Endothelial cell of umbilical vein (primary cell): ENCODE results near the gene SH3TC2. TPM values are rescaled to one million over a fixed set of nuclear protein-coding genes. Genes with fewer than 3 reads are reported as not detected.

Experiments
- BruUV-seq: library from RNA; stranded (reverse); fragments of 400-500 nt; replicated peaks from 2 replicates; lab custom pipeline; 2021; lab: Mats Ljungman, UMichigan
- CTCF ChIA-PET: fragments of 300-600, 350-600 bp; sonication (Branson Sonifier 250); formaldehyde crosslinking; loops from one replicate; lab custom pipeline; 2021; ENCODE audit warnings: antibody characterized with exemption, inconsistent platforms; lab: Charles Lee
- POLR2A ChIA-PET: fragments of 300-600, 350-600 bp; sonication (Branson Sonifier 250); formaldehyde crosslinking; loops from one replicate; lab custom pipeline; 2021; ENCODE audit warnings: antibody characterized with exemption, inconsistent platforms; lab: Charles Lee
- DNase-seq: peaks from one replicate; pipeline ENCODE4 v3.0.0-alpha.2; 2011; ENCODE audit warnings: low read depth, low spot score
- FAIRE-seq: peaks from 2 replicates; lab custom pipeline; 2011; peaks lifted over from hg19 to GRCh38; lab: Jason Lieb, UNC
- H2AFZ ChIP-seq: 2 replicates; pipeline ENCODE4 v1.6.0; 2012; ENCODE audit warnings: low read depth, low read length, control low read depth, inconsistent platforms
- H3K27ac ChIP-seq: 2 replicates; pipeline ENCODE4 v1.5.1; 2011; ENCODE audit warnings: low read depth, mild to moderate bottlenecking, control low read depth, low read length, moderate library complexity; ENCODE audit not compliant: insufficient read depth
- H3K27me3 ChIP-seq, 2 experiments: 2 replicates each; pipeline versions ENCODE4 v1.6.0 to v1.6.1; 2011; ENCODE audit warnings: low read length in 2 of 2, mixed read lengths in 1 of 2; ENCODE audit not compliant: control insufficient read depth in 2 of 2, insufficient read depth in 2 of 2
- H3K36me3 ChIP-seq, 2 experiments: 2 replicates in 1 of 2; 3 replicates in 1 of 2; pipeline ENCODE4 v1.5.1; 2011; ENCODE audit warnings: low read length in 2 of 2, mild to moderate bottlenecking in 1 of 2, moderate library complexity in 1 of 2; ENCODE audit not compliant: control insufficient read depth in 2 of 2, insufficient read depth in 2 of 2; ENCODE audit errors: extremely low read depth in 1 of 2
- H3K4me1 ChIP-seq: 3 replicates; pipeline ENCODE4 v1.5.1; 2011; ENCODE audit warnings: mild to moderate bottlenecking, low read length; ENCODE audit not compliant: control insufficient read depth, insufficient read depth; ENCODE audit errors: extremely low read depth
- H3K4me2 ChIP-seq: 2 replicates; pipeline ENCODE4 v1.6.1; 2011; ENCODE audit warnings: low read length, control low read depth, mixed read lengths; ENCODE audit not compliant: insufficient read depth
- H3K4me3 ChIP-seq, 3 experiments: fragments of 200-600 bp in 1 of 3; sonication (generic), shearing (Covaris generic) in 1 of 3; replicated peaks in 1 of 3; 2 replicates each; pipeline ENCODE4 v1.5.1; 2011 to 2016; ENCODE audit warnings: control low read depth in 3 of 3, low read length in 3 of 3, mild to moderate bottlenecking in 2 of 3, inconsistent platforms in 1 of 3, low read depth in 1 of 3, moderate library complexity in 1 of 3; ENCODE audit not compliant: insufficient read depth in 1 of 3
- H3K79me2 ChIP-seq: 2 replicates; pipeline ENCODE4 v1.6.0; 2012; ENCODE audit warnings: low read length, inconsistent platforms; ENCODE audit not compliant: control insufficient read depth, insufficient read depth
- H3K9ac ChIP-seq: replicated peaks from 2 replicates; pipeline ENCODE3; 2011; ENCODE audit warnings: low read length, control low read depth; ENCODE audit not compliant: insufficient read depth; ENCODE audit errors: extremely low read depth
- H3K9me1 ChIP-seq: replicated peaks from 3 replicates; pipeline ENCODE4 v1.6.0; 2011; ENCODE audit warnings: mild to moderate bottlenecking, low read length; ENCODE audit not compliant: control insufficient read depth, insufficient read depth; ENCODE audit errors: extremely low read depth
- H3K9me3 ChIP-seq: replicated peaks from 2 replicates; pipeline ENCODE4 v1.5.1; 2012; ENCODE audit warnings: low read length, inconsistent platforms; ENCODE audit not compliant: control insufficient read depth, insufficient read depth
- H4K20me1 ChIP-seq: replicated peaks from 2 replicates; pipeline ENCODE3; 2011; ENCODE audit warnings: mild to moderate bottlenecking, low read length; ENCODE audit not compliant: control insufficient read depth, insufficient read depth; ENCODE audit errors: extremely low read depth
- CTCF ChIP-seq, 2 donors: IDR thresholded peaks; 1 replicate in 1 of 2; 2 replicates in 1 of 2; pipeline ENCODE4 v1.5.1; 2011; ENCODE audit warnings: low read length in 2 of 2, mild to moderate bottlenecking in 2 of 2, moderate library complexity in 2 of 2, control low read depth in 1 of 2, inconsistent platforms in 1 of 2, low read depth in 1 of 2; ENCODE audit not compliant: insufficient read depth in 1 of 2; ENCODE audit errors: extremely low read depth in 1 of 2
- EZH2 ChIP-seq: IDR thresholded peaks from 2 replicates; pipeline ENCODE4 v1.6.1; 2012; ENCODE audit warnings: borderline replicate concordance, low read depth, mild to moderate bottlenecking, moderate library complexity, low read length, inconsistent platforms; ENCODE audit not compliant: severe bottlenecking
- FOS ChIP-seq: IDR thresholded peaks from 2 replicates; pipeline ENCODE4 v1.6.1; 2011; ENCODE audit warnings: mild to moderate bottlenecking, low read length, moderate library complexity, borderline replicate concordance; ENCODE audit not compliant: insufficient read depth
- GATA2 ChIP-seq: IDR thresholded peaks from 2 replicates; pipeline ENCODE4 v1.7.0; 2011; ENCODE audit warnings: low read depth, mild to moderate bottlenecking, moderate library complexity, mixed read lengths, low read length; ENCODE audit not compliant: insufficient read length, insufficient read depth
- JUN ChIP-seq: IDR thresholded peaks from 2 replicates; pipeline ENCODE4 v1.6.1; 2011; ENCODE audit warnings: borderline replicate concordance, low read depth; ENCODE audit not compliant: insufficient read length, insufficient read depth
- MAX ChIP-seq: IDR thresholded peaks from 2 replicates; pipeline ENCODE4 v1.6.1; 2011; ENCODE audit not compliant: insufficient read depth, insufficient read length
- MYC ChIP-seq: IDR thresholded peaks from one replicate; pipeline ENCODE4 v1.6.1; 2011; ENCODE audit warnings: mild to moderate bottlenecking, low read depth, low read length
- POLR2A ChIP-seq: IDR thresholded peaks from 2 replicates; pipeline ENCODE4 v1.6.1; 2012; ENCODE audit warnings: low read depth, mild to moderate bottlenecking, control low read depth, low read length
- POLR2AphosphoS5 ChIP-seq: IDR thresholded peaks from 2 replicates; pipeline ENCODE4 v1.6.1; 2012; ENCODE audit warnings: low read depth, mild to moderate bottlenecking, control low read depth, low read length, moderate library complexity; ENCODE audit not compliant: insufficient read depth
- dilution Hi-C: fragments of 300-500 bp; cut with MboI; formaldehyde crosslinking; loops from one replicate; pipeline ENCODE4 v1.15.0; 2019; ENCODE audit warnings: low sequenced_read_pairs; ENCODE audit not compliant: extremely low pct_ligation_motif_present
- intact Hi-C: fragments of 100-400 bp; cut with micrococcal nuclease; formaldehyde crosslinking; loops from one replicate; pipeline ENCODE4 v1.10.0; 2022
- polyA plus RNA-seq, 4 experiments: library from polyadenylated mRNA; depleted of rRNA in 3 of 4; stranded (reverse) in 3 of 4; unstranded in 1 of 4; fragments of >200 nt; gene quantifications; 2 replicates each; pipeline versions ENCODE4 v1.2.1 to v1.2.3, GENCODE V29; 2011 to 2012; ENCODE audit warnings: missing spikeins in 1 of 4
- total RNA-seq: library from RNA; stranded (reverse); gene quantifications from 2 replicates; pipeline ENCODE4 v1.2.3, GENCODE V29; 2021

Gene SH3TC2
- total and polyA plus RNA-seq, 2 donors (not counting 3 experiments of a cell fraction or from before 2014, with no cell fraction given), result 0.91 to 4.3 TPM

- DNase-seq (no peak), FAIRE-seq (no peak)
- Histone ChIP-seq H3K9ac (no peak overlapping the region), H3K27me3 (no peaks in the 10 kb centered on the region), H3K9me3 (no peaks in the 10 kb centered on the region), H3K79me2 (no peaks in the 10 kb centered on the region), H3K9me1 (no peaks in the 10 kb centered on the region), H3K4me2 (no peak overlapping the region), H3K27ac (no peak overlapping the region), H4K20me1 (no peaks in the 10 kb centered on the region), H2AFZ (no peak overlapping the region), H3K4me1 (peaks cover 50% of the 10 kb centered on the region), H3K4me3 (no peak overlapping the region), H3K36me3 (no peaks in the 10 kb centered on the region)
- no TSS peak for BruUV-seq
- intact Hi-C loops, result no loop called here
- no peak for TF ChIP-seq CTCF (IDR thresholded peaks at IDR 0.05; ENCODE audit: extremely low read depth in 1 of 2, insufficient read depth in 1 of 2, low read depth in 1 of 2, low read length in 2 of 2)
- no peak for TF ChIP-seq FOS
- TF ChIP-seq EZH2, result no peak
- TF ChIP-seq MYC, result no peak
- no peak for TF ChIP-seq POLR2A
- TF ChIP-seq JUN, result no peak
- ChIA-PET POLR2A (no interaction called here), CTCF (interaction anchor here (1.3 kb wide), 1 partner anchor 16 kb away, joined by 3 read pairs; no protein-coding TSS in a partner anchor)
- dilution Hi-C loops, result no loop called here
Measured at GRCh38 chr5:149042865-149043264, 20.0 kb downstream of the SH3TC2 start.

- dilution Hi-C loops, result no loop called here
- no peak overlapping the region for H3K27ac ChIP-seq
- no peak overlapping the region for H2AFZ ChIP-seq
- BruUV-seq, result no TSS peak
- ChIA-PET POLR2A (no interaction called here), CTCF (no interaction called here)
- no peak for DNase-seq
- no peak for FAIRE-seq
- H3K4me1 ChIP-seq, result peaks cover 60% of the 10 kb centered on the region
- H3K4me3 ChIP-seq, result no peak overlapping the region
- H3K79me2 ChIP-seq, result no peaks in the 10 kb centered on the region
- intact Hi-C loops, result no loop called here
- H3K9me1 ChIP-seq, result no peaks in the 10 kb centered on the region
- no peak overlapping the region for H3K4me2 ChIP-seq
- H4K20me1 ChIP-seq, result no peaks in the 10 kb centered on the region
- no peak for TF ChIP-seq CTCF (IDR thresholded peaks at IDR 0.05; ENCODE audit: extremely low read depth in 1 of 2, insufficient read depth in 1 of 2, low read depth in 1 of 2, low read length in 2 of 2)
- no peak for TF ChIP-seq FOS
- TF ChIP-seq MAX, result no peak
- no peak for TF ChIP-seq GATA2
- no peak for TF ChIP-seq POLR2A
- no peak for TF ChIP-seq JUN
- no peak for TF ChIP-seq MYC
- no peak for TF ChIP-seq EZH2
- TF ChIP-seq POLR2AphosphoS5, result no peak
- no peaks in the 10 kb centered on the region for H3K27me3 ChIP-seq
- no peak overlapping the region for H3K9ac ChIP-seq
- no peaks in the 10 kb centered on the region for H3K36me3 ChIP-seq
- H3K9me3 ChIP-seq, result no peaks in the 10 kb centered on the region
Measured at GRCh38 chr5:149041242-149041641, 21.6 kb downstream of the SH3TC2 start.
